HG03520 (cell line): Measurements from ENCODE around the gene TRPT1.

Experiments used
- ATAC-seq: cut with Tn5 transposase; IDR thresholded peaks from one replicate; pipeline ENCODE4 v1.9.1; 2021; ENCODE audit warnings: mild to moderate bottlenecking, moderate library complexity; ENCODE audit not compliant: unreplicated experiment

Gene TRPT1

DNA sequence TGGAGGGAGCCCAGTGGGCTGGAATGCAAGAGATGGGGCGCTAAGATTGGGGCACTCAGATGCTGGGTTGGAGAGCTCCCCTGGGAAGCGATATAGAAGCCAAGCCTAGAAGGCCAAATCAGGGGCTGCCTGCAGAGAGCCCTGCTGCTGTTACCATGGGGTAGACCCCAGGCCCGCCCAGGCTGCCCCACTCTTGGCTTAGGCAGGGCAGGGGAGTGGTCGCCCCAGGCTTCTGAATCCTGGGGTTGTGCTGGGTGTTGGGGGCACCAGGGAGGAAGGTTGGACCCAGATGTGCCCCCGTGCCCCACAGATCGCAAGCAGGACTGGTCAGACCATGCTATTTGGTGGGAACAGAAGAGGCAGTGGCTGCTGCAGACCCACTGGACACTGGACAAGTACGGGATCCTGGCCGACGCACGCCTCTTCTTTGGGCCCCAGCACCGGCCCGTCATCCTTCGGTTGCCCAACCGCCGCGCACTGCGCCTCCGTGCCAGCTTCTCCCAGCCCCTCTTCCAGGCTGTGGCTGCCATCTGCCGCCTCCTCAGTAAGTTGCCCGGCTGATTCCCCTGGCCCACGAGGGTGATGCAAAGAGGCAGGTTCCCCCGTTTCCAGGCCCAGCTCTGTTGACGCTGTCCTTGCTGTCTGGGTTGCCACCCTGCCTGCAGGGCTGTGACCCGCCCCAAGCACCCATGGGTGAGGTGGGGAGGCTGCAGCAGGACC is 15.5 kb downstream of the TRPT1 start:
- ATAC-seq, result no peak

DNA sequence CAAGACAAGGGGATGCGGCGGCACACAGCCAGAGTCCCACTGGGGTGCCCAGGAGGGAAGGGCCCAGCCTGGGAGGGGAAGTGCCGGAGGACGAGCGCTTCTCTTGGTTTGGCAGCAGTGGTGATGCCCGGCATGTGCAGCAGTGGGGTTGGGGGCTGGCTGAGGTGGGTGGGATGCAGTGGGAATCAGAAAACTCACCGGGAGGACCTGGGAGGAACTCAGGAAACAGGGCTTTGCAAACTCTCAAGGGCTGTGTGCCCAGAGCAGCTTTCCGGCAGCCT is 16.5 kb downstream of the TRPT1 start:
- no peak for ATAC-seq

GRCh38 chr11:64208796-64209562 is 17.0 kb downstream of the TRPT1 start:
- no peak for ATAC-seq

GRCh38 chr11:64208086-64208795 is 17.7 kb downstream of the TRPT1 start:
- ATAC-seq, result no peak

- peak; percentile 45 for ATAC-seq
Observed at GRCh38 chr11:64207256-64208085, 18.5 kb downstream of the TRPT1 start.

DNA sequence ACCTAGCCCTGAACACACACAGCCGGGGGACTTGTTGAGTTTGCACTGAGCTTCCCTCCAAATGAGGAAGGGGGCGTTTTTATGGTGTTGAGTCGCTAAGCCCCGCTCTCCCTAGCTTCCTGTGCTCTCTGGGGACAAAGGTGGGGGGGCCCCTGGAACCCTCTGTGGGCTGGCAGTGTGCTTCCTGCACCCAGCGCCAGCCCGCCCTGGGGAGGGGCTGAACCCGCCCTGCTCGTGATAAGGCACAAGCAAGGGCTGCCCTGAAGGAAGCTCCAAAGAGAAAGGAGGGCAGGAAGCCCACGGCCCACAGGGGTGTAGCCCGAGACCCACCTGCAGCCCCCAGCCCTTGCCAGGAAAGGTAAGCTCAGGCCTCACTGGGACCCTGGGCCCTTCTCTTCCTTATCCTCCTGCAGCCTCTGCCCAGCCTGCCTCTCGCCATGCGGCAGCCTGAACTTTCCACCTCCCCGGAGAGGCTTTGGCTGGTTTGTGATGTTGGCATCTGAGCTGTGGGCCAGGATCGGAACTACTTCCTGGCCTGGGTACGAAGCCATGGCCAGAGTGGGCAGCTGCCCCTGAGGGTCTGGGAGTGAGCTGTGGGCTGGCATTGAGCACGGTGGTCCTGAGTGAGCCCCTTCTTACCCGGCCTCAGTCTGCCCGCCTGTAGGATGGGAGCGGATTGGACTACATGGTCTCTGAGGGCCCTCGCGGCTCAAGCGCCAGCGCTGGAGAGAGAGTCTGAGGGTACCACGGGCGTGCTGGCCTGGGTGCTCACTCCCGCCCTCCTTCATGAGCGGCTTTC is 19.3 kb downstream of the TRPT1 start, which contains the start of gene FERMT3:
FERMT3 (plus strand) TSS at position 265 of the 799 bp plus-strand sequence. CDS start 644 bp downstream, outside the sequence.
- ATAC-seq, result no peak

- ATAC-seq, result no peak
Observed at GRCh38 chr11:64204464-64204989, 21.5 kb downstream of the TRPT1 start.

DNA sequence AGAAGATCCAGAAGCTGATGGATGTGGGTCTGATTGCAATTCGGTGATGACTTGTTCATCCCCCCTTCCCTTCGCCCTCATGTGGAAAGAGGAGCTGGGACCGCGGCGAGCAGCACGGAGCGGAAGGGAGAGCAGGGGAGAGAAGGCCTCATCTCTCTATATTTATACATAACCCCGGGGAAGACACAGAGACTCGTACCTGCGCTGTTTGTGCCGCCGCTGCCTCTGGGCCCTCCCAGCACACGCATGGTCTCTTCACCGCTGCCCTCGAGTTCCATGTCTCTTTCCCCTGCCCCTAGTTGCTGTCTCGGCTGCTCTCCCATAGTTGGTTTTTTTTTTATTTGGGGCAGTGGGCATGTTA is 21.9 kb downstream of the TRPT1 start:
- no peak for ATAC-seq

GRCh38 chr11:64203421-64204079 is 22.4 kb downstream of the TRPT1 start:
- ATAC-seq, result no peak

GRCh38 chr11:64202992-64203391 is 23.0 kb downstream of the TRPT1 start:
- no peak for ATAC-seq

DNA sequence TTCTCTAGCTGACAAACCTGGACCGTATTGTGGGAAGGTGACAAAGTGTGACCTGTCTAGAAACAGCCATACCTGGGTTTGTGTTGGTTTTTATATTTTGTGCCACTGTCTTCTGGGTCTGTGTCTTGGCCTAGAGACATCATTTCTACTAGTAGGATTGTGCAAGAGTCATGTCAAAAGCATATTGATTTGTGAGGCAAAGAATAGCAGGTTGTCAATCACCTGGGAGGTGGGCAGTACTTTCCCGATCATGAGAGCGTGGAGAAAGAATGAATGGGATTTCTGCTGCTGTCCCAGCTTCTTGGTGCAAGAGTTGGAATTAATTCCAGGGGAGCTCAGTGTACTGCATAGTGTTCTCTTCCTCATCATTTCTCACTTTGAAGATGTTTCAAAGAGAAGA is 24.4 kb downstream of the TRPT1 start:
- no peak for ATAC-seq

DNA sequence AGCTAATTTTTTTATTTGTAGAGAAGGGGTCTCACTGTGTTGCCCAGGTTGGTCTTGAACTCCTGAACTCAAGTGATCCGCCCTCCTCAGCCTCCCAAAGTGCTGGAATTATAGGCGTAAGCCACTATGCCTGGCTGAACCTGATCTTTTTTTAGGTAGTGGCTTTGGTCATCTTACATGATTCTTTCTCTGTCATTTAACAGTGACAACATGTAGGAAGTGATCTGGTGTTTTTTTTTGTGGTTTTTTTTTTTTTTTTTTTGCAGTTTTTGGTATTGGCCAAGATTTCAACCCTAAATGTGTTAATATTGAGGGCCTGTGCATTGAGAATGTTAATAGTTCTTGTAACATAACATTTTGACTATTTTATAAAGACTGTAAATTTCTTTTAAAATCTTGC is 27.5 kb downstream of the TRPT1 start:
- ATAC-seq, result no peak

DNA sequence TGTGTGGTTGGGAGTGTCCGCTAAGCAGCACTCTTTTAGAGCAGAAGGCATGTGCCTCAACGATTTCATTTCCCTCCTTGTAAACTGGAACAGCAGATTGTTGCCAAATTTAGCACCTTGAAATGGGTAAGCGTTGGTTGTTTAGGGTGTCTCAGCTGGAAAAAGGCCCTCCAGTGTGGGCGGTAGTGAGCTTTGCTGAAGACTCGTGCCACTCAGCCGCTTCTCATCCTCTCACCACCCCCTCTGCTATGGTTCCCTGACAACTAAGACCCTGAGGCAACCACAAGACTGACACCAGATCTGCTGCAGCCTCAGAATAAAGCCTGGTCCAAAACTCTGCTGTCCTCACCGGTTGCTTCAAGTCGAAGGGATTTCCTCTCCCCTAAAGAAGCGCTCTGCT is 29.4 kb downstream of the TRPT1 start:
- ATAC-seq, result no peak

GRCh38 chr11:64192434-64192833 is 33.6 kb downstream of the TRPT1 start:
- no peak for ATAC-seq

DNA sequence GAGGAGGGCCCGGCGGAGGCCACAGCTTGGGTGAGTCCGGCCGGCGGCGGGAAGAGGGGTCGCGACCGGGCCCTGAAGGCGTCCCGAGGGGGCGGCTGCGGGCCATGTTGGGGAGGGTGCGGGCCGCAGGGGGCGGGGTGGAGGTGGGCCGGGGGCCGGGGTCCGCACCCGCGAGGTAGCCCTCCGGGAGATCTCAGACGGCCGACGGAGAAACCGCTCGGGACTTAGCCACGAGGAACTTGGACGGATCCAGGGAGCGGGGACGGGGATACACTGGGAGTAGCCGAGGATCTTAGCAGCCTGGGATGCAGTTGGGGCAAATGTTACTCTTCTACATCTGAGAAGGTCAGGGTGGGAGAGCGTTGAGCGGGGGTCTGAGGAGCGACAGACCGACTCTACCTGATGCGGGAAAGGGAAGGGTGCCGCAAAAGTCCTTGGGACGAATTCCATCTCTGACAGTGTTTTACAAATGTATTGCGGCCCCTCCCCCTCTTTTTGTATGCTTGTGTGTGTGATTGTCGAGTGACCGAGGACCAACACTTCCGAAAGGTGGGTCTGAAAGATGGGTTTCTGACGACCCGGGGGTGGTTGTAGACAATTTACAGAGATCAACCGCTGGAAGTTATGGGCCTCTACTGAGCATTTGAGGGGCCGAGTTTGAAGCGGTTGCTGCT is 39.4 kb downstream of the TRPT1 start:
- ATAC-seq, result no peak

DNA sequence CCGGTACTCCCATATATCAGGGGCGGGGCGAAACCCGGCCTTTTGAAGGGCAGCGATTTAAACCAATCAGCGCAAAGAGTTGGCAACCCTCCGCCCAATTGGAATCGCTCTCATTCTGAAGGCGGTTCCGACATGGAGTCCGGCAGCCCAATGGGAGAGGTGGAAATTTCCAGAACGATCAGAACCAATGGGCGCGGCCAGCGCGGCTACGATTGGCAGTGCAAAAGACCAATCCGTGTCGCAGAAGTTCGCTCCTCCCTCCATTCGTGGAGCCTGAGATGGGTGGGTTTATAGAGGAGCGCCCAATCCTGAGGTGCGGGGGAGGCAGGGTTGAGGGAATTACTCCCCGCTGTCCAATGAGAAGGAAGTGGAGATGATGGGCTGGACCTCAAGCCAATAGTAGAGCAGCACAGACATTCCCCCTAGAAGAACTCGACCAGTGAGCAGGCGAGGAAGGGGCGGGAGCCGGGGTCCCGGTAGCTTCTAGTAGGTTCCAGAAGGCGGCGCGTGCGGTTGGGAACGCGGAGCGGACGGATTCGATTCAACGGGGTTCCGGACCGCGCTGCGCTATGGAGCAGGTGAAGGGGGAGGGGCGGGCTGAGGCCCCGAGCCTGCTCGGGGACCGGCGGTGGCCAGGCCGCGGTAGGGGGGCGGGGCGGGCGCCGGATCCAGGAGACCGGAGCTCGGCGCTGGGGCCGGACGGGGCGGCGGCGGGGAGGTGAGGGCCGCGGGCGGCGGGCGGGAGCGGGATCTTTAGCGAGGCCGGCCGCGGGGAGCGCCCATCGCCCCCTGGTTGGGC is 40.1 kb downstream of the TRPT1 start, which contains the start of gene STIP1:
STIP1 (plus strand) TSS at position 479 of the 799 bp plus-strand sequence; CDS start at position 570, 91 bp downstream.
- peak; percentile 88 for ATAC-seq

GRCh38 chr11:64185175-64185692 is 40.8 kb downstream of the TRPT1 start:
- ATAC-seq, result no peak

- ATAC-seq, result no peak
Observed at GRCh38 chr11:64183890-64184289, 42.1 kb downstream of the TRPT1 start.
